Lung microvascular endothelial cell (primary cell): ENCODE measurements around the gene ANKRD44. TPM values are rescaled to one million over a fixed set of nuclear protein-coding genes. Genes with fewer than 3 reads are reported as not detected.
A peak's percentile ranks its signal among the peaks of the same experiment; 100 is the strongest.

Experiments
- DNase-seq, 2 donors: peaks; one replicate each; pipeline versions ENCODE4 v3.0.0 to v3.0.0-alpha.2; 2010; ENCODE audit warnings: low read depth in 2 of 2
- total RNA-seq: library from RNA; depleted of rRNA; stranded (reverse); fragments of >200 nt; gene quantifications from 2 replicates; pipeline ENCODE4 v1.2.1, GENCODE V29; 2014

ANKRD44 gene
- total RNA-seq, 1 donor from 2014 or later: 1.6 TPM

DNA sequence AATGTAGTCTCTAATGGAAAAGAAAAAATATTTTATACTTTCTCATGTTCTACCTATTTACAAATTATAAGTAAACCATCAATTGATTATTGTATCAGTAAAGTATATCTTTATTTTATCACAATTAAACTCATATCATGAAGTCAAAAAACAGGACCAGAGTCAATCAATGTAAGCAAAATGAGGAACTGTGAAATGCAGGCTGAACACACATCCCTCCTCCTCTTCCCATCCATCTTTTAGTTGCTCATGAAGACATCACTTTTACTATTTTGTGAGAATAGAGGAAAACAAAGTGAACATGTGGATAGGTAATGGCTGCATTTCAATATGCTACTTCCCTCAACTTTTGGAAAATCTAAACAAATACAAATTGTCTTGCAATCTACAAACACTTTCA lies 195.3 kb downstream of the ANKRD44 start:
- no peak for DNase-seq

DNA sequence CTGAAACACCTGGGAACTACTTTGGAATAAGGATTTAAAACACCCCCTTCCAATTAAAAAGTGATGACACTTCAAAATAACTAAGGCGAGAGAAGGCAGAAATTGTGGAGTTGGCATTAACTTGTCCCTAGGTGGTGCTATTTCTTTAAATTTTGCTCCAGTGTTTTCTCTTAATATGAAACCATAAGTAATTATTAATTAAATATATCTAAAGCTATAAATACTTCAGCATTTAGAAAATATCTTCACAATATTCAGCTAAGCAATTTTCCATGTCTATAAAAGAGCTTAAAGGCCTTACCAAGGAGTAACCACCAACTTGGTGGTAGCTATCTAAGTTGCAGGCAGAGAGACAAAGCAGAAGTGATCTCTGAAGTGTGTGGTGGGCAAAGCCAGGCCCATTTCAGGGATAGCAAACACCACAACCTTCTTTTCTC lies 197.3 kb downstream of the ANKRD44 start:
- DNase-seq: peak; percentile 58 to 65

DNA sequence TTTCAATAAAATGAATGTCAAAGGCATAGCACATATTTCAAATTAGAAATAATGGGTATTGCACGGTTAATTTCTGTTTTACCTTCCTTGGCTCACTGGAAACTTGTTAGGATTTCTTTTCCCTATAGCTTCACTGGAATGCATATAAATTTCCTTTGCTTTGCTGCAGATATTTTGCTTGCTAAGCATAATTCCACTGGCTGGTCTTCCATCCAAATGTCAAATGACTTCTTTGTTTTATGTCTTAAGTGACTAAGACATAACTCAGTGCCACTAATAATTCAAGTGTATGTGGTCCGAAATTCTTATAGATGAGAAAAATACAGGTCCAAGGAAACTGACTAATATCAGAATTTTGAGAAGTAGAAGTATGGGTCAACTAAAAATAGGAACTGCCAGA lies 201.3 kb downstream of the ANKRD44 start:
- DNase-seq: no peak

DNA sequence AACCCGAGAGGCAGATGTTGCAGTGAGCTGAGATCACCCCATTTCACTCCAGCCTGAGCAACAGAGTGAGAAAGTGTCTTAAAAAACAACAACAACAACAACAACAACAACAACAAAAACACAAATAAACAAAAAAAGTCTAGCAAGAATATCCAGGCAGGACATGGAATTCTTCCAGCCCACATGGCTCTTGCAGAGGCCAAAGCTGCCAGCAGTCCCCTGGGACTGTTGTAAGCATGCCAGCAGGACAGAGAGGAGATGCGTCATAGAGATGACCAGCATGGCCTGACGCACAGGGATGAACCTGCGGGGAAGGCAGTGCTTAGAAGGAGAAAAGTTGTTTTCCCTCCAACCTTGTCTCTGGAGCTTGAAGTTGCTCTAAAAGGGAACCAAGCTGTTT lies 201.8 kb downstream of the ANKRD44 start:
- DNase-seq: peak; percentile 63 to 80

DNA sequence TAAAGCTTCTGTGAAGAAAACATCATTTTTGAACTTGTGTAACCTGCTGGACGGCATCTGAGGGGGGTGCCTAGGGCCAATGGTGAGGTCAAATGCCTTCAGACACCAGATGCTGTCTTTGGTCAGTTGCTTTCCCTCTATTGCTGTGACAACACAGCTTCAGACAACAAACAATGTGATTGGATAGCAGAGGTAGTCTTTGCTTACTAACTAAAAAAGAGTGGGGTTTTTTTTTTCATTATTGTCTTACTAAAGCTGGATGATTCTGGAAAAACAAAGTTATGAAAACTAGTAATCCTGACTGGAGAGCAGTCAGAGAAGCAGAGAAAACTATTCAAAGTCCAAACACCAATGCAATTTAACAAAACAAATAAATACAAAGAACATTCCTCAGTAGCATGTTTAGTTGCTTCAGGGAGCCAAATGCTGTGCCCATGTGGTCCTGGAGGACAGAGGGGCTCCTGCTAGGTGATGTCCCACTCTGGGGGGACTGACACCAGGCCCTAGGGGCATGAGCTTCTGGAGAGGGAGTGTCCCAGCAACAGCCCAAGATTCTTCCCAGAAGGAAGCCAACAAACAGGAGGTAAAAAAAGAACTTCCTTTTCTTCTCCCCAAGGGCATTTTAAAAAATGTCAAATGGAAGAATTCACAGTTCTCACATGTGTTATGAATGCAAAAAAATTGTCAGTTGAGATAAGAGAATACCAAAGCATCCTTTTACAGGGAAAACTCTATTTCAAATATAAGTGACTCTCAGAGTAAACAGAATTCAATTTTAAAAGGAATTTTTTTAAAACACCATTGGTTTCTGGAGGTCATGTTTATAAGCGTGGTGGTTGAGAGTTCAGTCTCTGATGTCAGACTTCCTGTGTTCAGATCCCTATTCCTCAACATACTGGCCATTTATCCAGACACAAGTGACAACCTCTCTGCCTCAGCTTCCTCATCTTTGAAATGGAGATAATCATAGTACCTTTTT lies 203.0 kb downstream of the ANKRD44 start:
- DNase-seq: peak in 1 of 2 donors; percentile 78

DNA sequence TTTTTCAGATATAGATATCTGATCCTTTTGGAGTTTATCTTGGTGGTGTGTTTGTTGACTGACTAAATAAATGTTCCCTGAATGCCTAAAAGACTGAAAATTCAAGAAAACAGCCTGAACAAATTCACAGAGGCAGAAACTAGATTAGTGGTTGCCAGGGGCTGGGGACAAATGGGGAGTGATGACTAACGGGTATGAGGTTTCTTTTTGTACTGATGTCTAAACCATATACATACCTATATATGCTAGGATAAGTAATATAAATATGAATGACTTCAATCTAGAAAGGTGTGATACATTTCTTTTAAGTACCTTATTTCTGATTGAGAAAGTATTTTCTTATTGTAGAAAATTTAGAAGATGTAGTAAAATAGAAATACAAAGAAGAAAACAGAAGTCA lies 207.2 kb downstream of the ANKRD44 start:
- DNase-seq: no peak

DNA sequence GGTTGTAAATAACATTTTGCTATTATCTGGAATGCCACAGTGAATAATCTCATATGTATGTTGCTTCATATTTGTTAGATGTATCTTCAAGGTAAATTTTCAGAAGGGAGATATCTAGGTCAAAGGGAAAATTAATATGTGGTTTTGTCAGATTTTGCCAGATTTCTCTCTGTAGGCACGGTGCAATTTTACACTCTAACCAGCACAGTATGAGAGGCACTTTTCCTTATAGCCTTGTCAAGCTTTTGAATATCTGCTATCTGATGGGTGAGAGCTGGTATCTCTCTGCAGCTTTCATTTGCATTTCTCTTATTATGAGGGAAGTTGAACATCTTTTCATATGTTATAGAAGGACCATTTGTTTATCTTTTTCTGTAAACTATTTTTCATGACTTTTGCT lies 208.3 kb downstream of the ANKRD44 start:
- DNase-seq: no peak

GRCh38 chr2:197101519-197101918 lies 209.1 kb downstream of the ANKRD44 start:
- DNase-seq: no peak

GRCh38 chr2:197097578-197098366 lies 212.8 kb downstream of the ANKRD44 start:
- no peak for DNase-seq

DNA sequence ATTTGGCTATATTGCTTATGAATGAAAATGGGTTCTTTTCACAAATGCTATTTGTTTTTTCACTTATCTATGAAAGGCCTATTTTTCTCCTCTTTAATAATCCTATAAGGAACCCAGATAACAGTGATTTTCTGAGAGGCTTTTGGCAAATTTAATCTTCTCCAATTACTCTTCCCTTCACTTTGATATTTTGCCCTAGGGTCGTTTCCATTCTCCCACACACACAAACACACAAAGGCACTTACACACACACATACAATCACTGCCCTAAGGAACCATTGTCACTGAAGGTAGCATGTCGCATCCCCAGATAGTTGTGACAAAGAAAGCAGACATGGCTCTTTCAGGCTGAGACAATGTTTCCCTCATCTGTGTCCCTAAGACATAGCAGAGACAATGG lies 213.9 kb downstream of the ANKRD44 start:
- DNase-seq: no peak

- no peak for DNase-seq
Observed at GRCh38 chr2:197092431-197092830, 218.1 kb downstream of the ANKRD44 start.

GRCh38 chr2:197090742-197091367 lies 219.7 kb downstream of the ANKRD44 start:
- DNase-seq: no peak

- DNase-seq: no peak
Observed at GRCh38 chr2:197089655-197090054, 220.9 kb downstream of the ANKRD44 start.

DNA sequence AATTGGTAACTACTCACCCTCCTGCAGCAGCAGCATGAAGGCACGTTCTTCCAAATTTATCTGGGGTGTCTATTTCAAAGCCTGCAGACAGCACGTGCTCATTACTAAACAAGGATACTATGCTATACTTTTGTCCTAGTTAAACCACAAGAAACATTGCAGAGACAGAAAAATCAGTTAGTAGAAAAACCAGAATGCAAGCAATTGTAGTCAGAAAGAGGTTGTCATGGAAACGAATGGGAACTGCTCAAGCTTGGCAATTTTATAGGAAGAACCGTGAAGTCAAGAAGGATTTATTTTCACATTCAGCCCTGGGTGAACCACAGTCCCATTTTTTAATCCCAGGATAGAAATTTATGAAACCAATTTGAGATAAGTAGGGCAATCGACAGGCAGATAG lies 221.9 kb downstream of the ANKRD44 start:
- no peak for DNase-seq

DNA sequence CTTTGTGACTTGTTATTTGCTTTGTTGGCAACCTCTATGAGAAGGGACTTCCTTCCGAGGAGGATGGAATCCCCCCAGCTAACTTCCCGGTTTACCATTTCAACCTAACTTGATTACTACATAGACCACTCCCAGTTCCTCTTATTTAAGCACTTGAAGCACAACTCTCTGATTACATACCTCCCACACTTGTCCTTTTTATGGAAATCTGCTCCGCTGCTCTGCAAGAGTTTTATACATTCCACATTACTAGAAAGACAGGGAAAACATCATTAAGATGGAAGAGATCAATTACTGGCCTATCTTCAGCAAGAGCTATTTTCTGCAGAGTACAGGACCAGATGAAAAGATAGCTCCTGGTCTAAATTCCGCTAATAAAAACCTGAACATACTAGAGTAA lies 224.1 kb downstream of the ANKRD44 start:
- peak in 1 of 2 donors; percentile 4 for DNase-seq

DNA sequence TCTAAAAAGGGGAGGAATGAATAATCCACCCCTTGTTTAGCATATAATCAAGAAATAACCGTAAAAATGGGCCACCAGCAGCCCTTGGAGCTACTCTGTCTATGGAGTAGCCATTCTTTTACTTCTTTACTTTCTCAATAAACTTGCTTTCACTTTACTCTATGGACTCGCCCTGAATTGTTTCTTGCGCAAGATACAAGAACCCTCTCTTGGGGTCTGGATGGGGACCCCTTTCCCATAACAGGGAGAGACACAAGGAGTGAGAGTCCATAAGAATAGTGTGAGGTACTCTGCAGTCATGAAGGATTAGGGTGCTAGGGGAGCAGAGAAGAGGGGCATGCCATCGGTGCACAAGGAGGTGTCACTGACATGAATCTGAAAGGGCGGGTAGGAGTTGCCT lies 224.9 kb downstream of the ANKRD44 start:
- no peak for DNase-seq

DNA sequence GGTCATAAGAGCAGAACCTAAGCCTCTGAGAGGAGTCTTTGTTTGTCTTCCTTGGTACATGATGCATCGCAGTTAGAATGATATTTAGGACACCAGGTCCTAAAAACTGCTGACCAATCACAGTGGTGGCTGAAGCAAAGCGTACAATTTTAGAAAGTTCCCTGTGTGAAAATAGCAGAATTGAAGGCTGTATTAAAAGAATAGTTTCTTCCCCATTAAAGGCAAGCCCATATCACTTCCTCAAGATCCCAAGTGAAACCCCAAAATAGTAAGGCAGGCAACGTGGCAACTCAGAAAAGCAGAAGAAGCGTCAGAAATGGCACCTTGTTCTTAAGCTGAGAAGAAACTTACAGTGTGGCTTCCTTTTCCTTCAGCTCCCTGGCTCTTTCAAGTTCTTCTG lies 229.3 kb downstream of the ANKRD44 start:
- DNase-seq: no peak

DNA sequence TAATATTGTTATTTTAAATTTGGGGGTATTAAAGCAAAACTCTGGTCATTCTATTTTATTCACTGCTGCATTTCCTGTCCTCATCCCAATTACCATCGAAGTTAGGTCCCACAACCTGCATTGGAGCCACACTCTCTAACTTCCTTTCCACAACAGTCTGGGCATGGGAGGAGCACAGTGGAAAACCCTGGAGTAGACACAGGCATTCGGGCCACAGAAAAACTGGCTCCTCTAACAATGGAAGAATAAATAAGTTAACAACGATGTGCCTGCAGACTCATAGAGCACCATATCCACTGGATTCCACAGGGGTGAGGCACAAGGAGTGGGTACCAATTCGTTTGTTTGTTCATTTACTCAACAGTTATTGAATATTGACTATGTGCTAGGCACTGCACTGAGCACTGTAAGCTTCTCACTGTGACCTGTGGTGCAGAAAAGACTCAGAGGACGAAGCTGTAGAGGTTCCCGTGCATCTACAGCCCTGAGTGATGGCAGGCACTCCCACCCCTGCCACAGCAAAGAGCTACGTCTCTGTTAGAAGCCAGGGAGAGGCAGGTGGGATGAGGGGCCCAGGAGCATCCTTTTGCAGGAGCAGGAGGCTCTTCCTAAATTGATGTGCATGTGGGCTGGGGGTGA lies 229.9 kb downstream of the ANKRD44 start:
- DNase-seq: no peak

DNA sequence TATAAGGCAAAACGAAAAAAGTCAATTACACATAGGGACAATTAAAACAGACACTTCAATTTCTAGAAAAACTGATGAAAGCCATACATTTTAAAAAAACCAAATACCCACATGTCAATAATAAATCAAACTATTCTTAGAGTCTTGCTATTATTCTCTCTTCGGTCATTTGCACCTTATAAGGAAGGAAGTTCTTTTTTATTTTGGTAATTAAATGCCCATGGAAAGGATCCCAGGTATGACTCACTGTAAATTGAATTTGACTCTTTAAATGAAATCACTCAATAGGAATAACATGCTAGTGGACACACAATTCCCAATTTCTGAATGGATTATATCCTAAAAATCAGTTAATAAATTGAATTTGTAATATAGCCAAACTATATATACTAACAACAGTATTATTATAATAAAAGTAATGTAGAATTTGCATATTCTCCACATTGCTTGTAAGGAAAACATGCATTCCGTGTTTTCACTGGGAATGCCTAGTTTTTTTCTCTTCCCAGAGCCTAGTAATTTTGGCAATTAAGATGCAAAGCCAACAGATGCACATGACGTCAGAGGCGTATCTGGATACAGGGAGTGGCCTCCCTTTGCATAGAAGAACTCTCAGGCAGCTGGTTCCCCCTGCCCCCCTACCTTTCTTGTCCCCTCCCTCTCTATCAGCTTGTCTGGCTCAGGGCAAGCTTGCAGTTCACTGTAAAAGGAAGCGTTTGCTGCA lies 230.6 kb downstream of the ANKRD44 start:
- peak; percentile 16 to 54 for DNase-seq

DNA sequence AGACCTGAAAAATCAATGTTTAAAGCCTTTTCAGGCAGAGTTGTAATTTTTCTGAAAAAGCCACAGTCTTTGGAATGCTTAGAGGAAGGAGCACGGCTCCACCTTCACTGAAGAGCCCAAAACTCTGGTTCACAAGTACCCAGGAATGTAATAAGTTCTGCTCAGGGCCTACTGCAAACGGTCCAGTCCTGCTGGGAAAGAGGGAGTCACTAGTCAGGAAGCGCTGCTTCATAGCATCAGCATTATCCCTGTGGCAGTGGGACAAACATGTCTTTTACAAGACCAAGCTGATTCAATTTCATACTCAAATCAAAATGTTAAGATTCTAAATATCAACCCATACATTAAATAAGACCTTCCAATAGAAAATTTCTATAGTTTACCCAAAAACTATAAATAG lies 231.2 kb downstream of the ANKRD44 start:
- peak; percentile 11 to 16 for DNase-seq

DNA sequence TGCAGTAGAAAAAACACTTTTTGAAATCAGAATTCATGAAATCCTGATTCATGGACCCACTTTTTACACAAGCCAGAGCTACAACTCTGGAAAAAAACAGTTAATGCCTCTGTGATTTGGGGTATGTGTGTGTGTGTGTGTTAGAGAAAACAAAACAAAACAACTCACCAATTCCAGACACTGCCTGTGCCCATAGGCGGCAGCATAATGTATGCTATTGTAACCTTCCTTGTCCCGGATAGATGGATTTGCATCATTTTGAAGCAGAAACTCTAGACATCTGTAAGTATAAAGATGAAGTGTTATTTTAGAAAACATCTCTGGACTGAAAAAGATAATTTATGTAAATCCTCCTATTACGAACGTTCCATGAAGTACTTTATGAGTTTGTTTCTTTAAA lies 232.0 kb downstream of the ANKRD44 start:
- no peak for DNase-seq
